Activated CD4-positive, alpha-beta memory T cell treated with anti-CD3 and anti-CD28 coated beads for 36 hours (primary cell): ENCODE results near the gene PDE4D. TPM values are rescaled to one million over a fixed set of nuclear protein-coding genes. Genes with fewer than 3 reads are reported as not detected.
A peak's percentile ranks its signal among the peaks of the same experiment; 100 is the strongest.

ENCODE experiments used
- CTCF ChIA-PET: fragments of 350-600 bp; sonication (Branson Sonifier 250); formaldehyde crosslinking; loops from one replicate; lab custom pipeline; 2021; ENCODE audit warnings: antibody characterized with exemption, inconsistent platforms; lab: Charles Lee
- POLR2A ChIA-PET: fragments of 350-600 bp; sonication (Branson Sonifier 250); formaldehyde crosslinking; loops from one replicate; lab custom pipeline; 2021; ENCODE audit warnings: antibody characterized with exemption; lab: Charles Lee
- DNase-seq: peaks from one replicate; pipeline ENCODE4 v3.0.0-alpha.2; 2020
- H3K27ac Mint-ChIP-seq: one replicate; pipeline ENCODE4 v1.8.0; 2021; ENCODE audit warnings: mixed read lengths
- H3K27me3 Mint-ChIP-seq: one replicate; pipeline ENCODE4 v1.8.0; 2021; ENCODE audit warnings: mixed read lengths
- H3K36me3 Mint-ChIP-seq: one replicate; pipeline ENCODE4 v1.8.0; 2021; ENCODE audit warnings: mixed read lengths
- H3K4me1 Mint-ChIP-seq: one replicate; pipeline ENCODE4 v1.8.0; 2021; ENCODE audit warnings: low read depth, mixed read lengths
- H3K4me3 Mint-ChIP-seq: one replicate; pipeline ENCODE4 v1.8.0; 2021; ENCODE audit warnings: mild to moderate bottlenecking, mixed read lengths
- H3K9me3 Mint-ChIP-seq: one replicate; pipeline ENCODE4 v1.8.0; 2021; ENCODE audit warnings: mixed read lengths
- intact Hi-C: fragments of 100-400 bp; cut with micrococcal nuclease; formaldehyde crosslinking; loops from one replicate; pipeline ENCODE4 v1.15.1; 2023
- total RNA-seq, 2 experiments: library from RNA; stranded (reverse); gene quantifications; one replicate each; pipeline ENCODE4 v1.2.3, GENCODE V29; 2021

The PDE4D gene
- total RNA-seq, 2 experiments from 2014 or later = 49.3 to 50.8 TPM

DNA sequence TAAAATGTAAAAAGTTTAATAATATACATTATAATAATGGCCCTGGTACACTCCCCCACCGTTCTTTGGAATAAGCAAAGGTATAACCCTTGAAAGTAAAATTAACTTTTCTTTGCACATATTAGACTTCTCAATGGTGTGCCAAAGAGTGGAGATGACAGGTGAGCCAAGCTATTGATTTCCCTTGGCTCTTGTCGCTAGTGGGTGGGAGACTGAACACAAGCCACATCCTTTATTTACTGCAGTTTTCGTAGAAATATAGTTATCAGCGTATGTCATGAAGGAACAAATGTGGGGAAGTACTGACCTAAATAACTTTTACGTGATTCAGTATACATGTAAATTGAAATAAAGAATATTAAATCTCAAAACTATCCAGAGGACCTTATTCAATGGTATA, 761.4 kb downstream of the PDE4D start:
- ChIA-PET POLR2A (interaction anchor here (1.9 kb wide), 1 partner anchor 8 kb away, joined by 6 read pairs; no protein-coding TSS in a partner anchor), CTCF (interaction anchor here (1.1 to 1.4 kb wide), 2 partner anchors 8 to 98 kb away, joined by 3 to 6 read pairs; no protein-coding TSS in a partner anchor)
- peaks cover 26% of the 10 kb centered on the region for H3K4me1 Mint-ChIP-seq
- H3K4me3 Mint-ChIP-seq = no peak overlapping the region
- DNase-seq = peak; percentile 21
- H3K36me3 Mint-ChIP-seq = no peaks in the 10 kb centered on the region
- no peaks in the 10 kb centered on the region for H3K9me3 Mint-ChIP-seq
- intact Hi-C loops = no loop called here
- no peaks in the 10 kb centered on the region for H3K27me3 Mint-ChIP-seq
- H3K27ac Mint-ChIP-seq = peak overlapping the region; percentile 42

DNA sequence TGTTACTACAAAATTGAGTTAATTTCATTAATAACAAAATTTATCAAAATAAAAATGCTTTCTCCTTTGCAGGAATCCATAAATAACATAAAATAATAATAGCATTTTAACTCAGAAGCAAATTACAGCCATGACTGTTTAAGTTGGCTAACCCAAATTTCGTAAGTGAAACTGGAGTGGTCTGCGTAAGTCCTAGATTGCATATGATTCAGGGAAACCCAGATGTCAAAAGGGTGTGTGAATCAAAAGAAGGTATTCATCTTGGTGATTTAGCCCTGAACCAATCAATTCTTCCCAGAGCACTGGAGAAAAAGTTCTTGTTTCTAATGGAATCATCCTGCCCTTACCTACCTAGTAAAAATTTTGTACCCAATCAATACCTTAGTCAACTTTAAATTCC, 763.1 kb downstream of the PDE4D start:
- H3K9me3 Mint-ChIP-seq = no peaks in the 10 kb centered on the region
- H3K27me3 Mint-ChIP-seq = no peaks in the 10 kb centered on the region
- DNase-seq = no peak
- H3K27ac Mint-ChIP-seq = no peak overlapping the region
- intact Hi-C loops = no loop called here
- no peak overlapping the region for H3K4me3 Mint-ChIP-seq
- H3K4me1 Mint-ChIP-seq = peaks cover 26% of the 10 kb centered on the region
- no peaks in the 10 kb centered on the region for H3K36me3 Mint-ChIP-seq
- POLR2A ChIA-PET = no interaction called here
- CTCF ChIA-PET = interaction anchor here (1.4 to 2.5 kb wide), 2 partner anchors 43 to 58 kb away, joined by 4 to 14 read pairs; no protein-coding TSS in a partner anchor

DNA sequence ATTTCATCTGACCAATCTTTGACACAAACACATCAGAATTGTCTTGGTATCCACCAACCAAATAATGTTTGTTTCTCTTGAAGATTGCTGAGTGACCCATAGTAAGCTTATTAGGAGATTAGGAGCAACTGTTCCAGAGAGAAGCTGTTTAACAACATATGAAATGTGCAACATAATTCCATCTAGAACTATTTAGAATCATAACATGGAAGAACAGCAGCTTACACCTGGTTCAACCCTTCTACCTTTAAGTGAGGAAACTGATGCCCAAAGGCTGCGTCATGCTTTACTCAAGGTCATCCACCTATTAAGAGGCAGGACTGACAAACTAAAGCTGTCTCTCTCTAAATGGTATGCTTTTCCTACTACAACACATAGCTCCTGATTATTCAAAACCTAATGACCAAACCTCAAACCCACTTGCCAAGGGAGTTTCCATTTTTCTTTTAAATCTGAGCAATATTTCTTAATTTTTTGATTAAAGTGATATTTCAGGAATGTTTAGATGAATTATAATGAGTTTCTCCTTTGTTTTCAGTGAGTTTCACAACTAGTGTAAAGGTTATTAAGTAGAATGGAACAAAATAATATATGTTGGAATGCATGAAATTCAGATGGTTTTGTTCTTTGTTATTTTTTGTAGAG, 764.8 kb downstream of the PDE4D start:
- H3K9me3 Mint-ChIP-seq = no peaks in the 10 kb centered on the region
- H3K4me3 Mint-ChIP-seq = no peak overlapping the region
- DNase-seq = no peak
- no peaks in the 10 kb centered on the region for H3K36me3 Mint-ChIP-seq
- H3K4me1 Mint-ChIP-seq = peaks cover 20% of the 10 kb centered on the region
- ChIA-PET POLR2A (interaction anchor here (1.2 to 3.3 kb wide), 6 partner anchors 9 to 242 kb away, joined by 3 to 40 read pairs (median 8); no protein-coding TSS in a partner anchor), CTCF (interaction anchor here (0.7 to 3.3 kb wide), 9 partner anchors 9 to 242 kb away, joined by 3 to 29 read pairs (median 4); no protein-coding TSS in a partner anchor)
- no peaks in the 10 kb centered on the region for H3K27me3 Mint-ChIP-seq
- intact Hi-C loops = no loop called here
- H3K27ac Mint-ChIP-seq = no peak overlapping the region

DNA sequence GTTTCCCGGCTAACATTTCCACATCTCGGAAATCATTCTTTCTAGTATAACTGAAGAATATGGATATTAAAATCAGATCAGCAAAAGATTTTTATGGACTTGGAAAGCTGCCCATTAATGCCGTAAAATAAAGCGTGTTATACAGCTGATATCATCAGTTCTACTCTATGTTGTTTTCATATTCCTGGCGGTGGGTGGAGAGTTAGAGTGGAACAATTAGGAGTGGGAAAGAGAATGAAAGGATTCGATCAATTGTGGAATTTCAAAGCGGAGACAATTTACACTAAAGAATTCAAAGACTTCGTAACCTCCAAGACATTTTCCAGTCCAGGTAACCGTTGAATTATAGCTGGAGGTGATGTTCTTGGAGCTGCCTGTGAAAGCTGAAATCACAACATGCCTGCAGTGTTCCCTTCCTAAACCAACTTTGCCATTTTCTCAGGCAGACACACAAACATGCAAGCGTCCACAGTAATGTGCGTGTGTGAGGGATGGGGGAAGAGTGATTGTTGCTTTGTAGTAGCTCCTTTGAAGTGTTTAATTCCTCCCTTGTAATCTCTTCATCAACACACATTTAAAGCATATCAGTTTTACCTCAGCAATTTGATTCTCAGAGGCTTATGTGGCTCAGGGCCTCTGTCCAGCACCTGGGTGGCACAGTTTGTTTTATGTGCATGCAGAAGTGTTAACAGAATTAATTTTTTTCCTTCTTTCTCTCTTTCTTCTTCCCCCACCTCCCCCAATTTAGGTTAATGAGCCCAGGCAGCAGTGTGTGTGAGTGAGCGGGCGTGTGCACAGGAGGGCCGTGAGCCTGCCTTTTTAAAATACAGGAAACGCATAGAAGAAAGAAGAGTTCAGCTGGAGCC, 766.6 kb downstream of the PDE4D start:
- ChIA-PET CTCF (interaction anchor here (0.6 to 3.3 kb wide), 9 partner anchors 18 to 240 kb away, joined by 3 to 29 read pairs (median 5); no protein-coding TSS in a partner anchor), POLR2A (interaction anchor here (1.7 to 3.3 kb wide), 5 partner anchors 28 to 240 kb away, joined by 4 to 40 read pairs (median 10); no protein-coding TSS in a partner anchor)
- no peak for DNase-seq
- Mint-ChIP-seq H3K27me3 (no peaks in the 10 kb centered on the region), H3K4me1 (peaks cover 15% of the 10 kb centered on the region), H3K9me3 (no peaks in the 10 kb centered on the region), H3K36me3 (no peaks in the 10 kb centered on the region), H3K27ac (no peak overlapping the region), H3K4me3 (no peak overlapping the region)
- intact Hi-C loops = loop anchor here (1.0 kb wide), 7 partner anchors 26 to 240 kb away; no protein-coding TSS in a partner anchor

DNA sequence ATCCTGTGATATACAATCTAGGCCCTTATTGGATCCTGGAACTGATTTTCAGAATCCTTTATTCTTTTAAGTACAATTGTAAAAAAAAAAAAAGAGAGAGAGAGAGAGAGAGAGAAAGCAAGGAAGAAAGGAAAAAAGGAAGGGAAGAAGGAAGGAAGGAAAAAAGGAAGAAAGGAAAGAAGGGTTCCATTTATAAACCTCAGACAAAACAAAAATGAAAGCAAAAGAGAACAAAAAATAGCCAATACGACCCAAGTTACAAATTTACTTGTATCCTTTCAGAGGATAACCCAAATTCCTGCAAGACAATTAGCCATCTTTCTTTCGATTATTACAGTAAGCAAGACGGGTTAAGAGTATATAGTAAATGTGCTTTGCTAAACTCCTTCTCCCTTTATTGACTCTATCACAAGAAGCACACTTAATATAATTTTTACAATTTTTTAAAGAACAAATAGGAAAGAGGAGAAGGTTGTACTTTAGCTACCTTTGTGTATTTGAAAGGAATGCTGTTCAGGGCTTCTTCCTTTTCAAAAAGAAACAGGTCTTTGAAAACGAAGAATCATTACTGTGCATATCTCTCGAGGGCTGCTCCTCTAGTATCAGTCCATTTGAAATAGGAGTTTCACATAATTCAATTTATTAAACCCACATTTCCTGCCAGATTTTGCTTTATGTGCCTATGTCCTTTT, 767.4 kb downstream of the PDE4D start:
- H3K36me3 Mint-ChIP-seq = no peaks in the 10 kb centered on the region
- no peak overlapping the region for H3K27ac Mint-ChIP-seq
- H3K27me3 Mint-ChIP-seq = no peaks in the 10 kb centered on the region
- POLR2A ChIA-PET = interaction anchor here (3.0 to 3.3 kb wide), 2 partner anchors 87 to 90 kb away, joined by 18 to 40 read pairs; no protein-coding TSS in a partner anchor
- intact Hi-C loops = no loop called here
- CTCF ChIA-PET = interaction anchor here (1.4 to 3.3 kb wide), 3 partner anchors 62 to 240 kb away, joined by 3 to 29 read pairs (median 9); no protein-coding TSS in a partner anchor
- H3K4me3 Mint-ChIP-seq = no peak overlapping the region
- peaks cover 12% of the 10 kb centered on the region for H3K4me1 Mint-ChIP-seq
- DNase-seq = no peak
- no peaks in the 10 kb centered on the region for H3K9me3 Mint-ChIP-seq

DNA sequence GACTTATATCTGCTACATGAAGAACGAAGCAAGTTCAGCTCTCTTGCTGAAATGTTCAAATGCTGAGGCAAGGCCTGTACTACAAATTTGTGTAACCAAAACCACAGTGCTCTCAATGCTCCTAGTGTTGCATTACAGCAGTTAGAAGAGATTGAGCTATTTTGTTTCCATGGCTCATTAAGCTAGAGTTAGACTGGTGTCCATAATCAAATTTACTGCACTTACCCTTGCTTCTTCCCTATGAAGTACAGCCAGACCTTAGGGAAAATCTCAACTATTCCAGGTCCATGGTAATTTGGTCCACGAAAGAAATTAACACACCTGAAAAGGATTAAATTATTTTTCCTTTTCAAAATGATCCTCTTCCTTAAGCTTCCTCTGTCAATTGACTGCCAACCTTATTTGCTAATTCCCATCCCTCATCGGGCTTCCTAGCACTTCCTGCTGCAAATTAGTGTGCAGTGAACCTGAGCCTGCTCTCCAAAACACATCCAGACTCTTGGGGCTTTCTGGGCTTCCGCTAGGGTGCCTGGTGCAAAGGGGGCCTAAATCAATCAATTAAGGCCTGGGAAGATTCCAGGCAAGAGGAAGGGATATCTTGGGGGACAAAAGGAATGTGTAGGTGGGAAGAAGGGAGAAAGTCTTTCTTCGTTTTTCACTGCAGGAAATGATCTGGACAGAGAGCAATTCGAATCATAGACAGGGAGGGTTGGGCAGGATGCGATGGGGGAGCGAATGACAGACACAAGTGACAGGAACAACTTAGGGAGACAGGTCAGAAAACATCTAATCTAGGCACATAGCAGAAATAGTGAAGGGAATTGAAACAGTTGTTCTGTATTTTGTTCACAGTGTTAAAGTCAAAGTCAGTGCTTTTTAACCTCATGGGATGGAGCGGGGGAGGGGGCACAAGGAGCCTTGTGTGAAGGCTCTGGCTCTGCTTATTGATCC, 768.2 kb downstream of the PDE4D start:
- ChIA-PET CTCF (interaction anchor here (0.6 to 2.6 kb wide), 9 partner anchors 10 to 1724 kb away, joined by 3 to 28 read pairs (median 7); no protein-coding TSS in a partner anchor), POLR2A (interaction anchor here (1.0 to 2.6 kb wide), 4 partner anchors 19 to 89 kb away, joined by 5 to 30 read pairs (median 7); no protein-coding TSS in a partner anchor)
- Mint-ChIP-seq H3K4me1 (peaks cover 6% of the 10 kb centered on the region), H3K9me3 (no peaks in the 10 kb centered on the region), H3K4me3 (no peak overlapping the region), H3K27ac (no peak overlapping the region), H3K36me3 (no peaks in the 10 kb centered on the region), H3K27me3 (no peaks in the 10 kb centered on the region)
- intact Hi-C loops = no loop called here
- DNase-seq = peak; percentile 47

DNA sequence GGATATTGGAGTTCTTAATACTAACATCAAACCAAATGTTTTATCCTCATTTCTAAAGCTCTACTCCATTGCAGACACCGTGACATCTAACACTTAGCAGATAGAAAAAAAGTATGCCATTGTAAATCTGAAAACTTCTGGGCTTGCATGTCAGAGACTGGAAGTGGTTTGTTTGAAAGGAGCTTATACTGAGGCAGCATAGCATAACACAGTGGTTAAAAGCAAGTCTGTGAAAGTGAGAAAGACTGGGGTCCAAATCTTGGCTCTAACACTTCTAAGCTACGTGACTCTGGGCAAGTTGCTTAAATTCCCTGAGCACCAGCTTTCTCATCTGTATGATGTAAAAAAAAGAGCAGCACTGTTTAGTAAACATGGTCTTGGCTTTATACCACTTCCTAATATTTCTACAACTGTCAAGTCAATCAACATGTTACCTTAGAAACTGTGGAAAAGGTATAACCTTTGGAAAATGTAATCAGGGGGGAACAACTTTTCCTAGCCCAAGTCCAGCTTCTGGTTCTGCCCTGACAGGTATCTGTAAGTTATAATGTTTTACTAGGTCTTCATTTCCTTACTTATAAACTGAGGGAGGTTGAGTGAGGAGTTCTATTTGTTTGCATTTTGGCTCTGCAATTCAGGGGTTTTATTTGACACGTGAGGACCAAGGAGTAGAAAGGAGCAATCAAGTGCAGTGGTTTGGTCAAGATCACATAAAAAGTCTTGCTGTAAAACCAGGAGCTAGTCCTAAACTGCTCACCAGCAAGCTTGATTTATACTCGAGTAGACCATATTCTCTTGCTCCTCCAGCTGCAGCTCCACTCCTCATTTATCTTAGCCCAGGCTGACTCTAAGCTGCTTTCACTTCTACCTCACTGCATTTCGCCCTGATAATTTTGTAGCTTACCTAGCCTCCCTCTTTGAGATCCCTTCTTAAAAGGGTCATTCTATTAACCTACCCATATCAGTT, 769.6 kb downstream of the PDE4D start:
- intact Hi-C loops = no loop called here
- Mint-ChIP-seq H3K27ac (no peak overlapping the region), H3K4me3 (no peak overlapping the region), H3K9me3 (no peaks in the 10 kb centered on the region), H3K4me1 (peaks cover 3% of the 10 kb centered on the region), H3K36me3 (no peaks in the 10 kb centered on the region), H3K27me3 (no peaks in the 10 kb centered on the region)
- POLR2A ChIA-PET = interaction anchor here (1.2 to 2.6 kb wide), 6 partner anchors 9 to 233 kb away, joined by 4 to 30 read pairs (median 6); no protein-coding TSS in a partner anchor
- CTCF ChIA-PET = interaction anchor here (0.6 to 2.6 kb wide), 10 partner anchors 8 to 1723 kb away, joined by 3 to 28 read pairs (median 6); no protein-coding TSS in a partner anchor
- no peak for DNase-seq

DNA sequence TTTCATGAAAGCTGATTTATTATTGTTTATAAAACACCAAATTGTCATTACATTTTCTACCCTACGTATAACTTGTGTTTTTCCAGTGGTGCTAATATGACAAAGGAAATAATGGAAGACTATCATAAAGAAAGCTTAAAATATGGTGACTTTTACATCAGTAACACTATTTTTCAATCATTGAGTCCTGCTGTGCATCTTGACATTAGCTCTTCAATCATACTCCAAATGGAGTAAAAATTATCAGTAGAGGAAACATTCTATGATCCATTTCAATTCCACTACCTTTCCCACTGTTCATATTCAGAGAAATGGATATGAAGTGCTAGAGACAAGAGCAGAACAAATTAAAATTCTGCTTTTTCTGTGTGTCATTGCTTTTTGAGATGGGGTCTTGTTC, 774.0 kb downstream of the PDE4D start:
- no peaks in the 10 kb centered on the region for H3K9me3 Mint-ChIP-seq
- H3K4me3 Mint-ChIP-seq = no peak overlapping the region
- H3K36me3 Mint-ChIP-seq = no peaks in the 10 kb centered on the region
- H3K4me1 Mint-ChIP-seq = peaks cover 3% of the 10 kb centered on the region
- H3K27ac Mint-ChIP-seq = no peak overlapping the region
- no peaks in the 10 kb centered on the region for H3K27me3 Mint-ChIP-seq
- CTCF ChIA-PET = interaction anchor here (0.6 kb wide), 1 partner anchor 115 kb away, joined by 3 read pairs; no protein-coding TSS in a partner anchor
- POLR2A ChIA-PET = no interaction called here
- no peak for DNase-seq
- intact Hi-C loops = no loop called here

DNA sequence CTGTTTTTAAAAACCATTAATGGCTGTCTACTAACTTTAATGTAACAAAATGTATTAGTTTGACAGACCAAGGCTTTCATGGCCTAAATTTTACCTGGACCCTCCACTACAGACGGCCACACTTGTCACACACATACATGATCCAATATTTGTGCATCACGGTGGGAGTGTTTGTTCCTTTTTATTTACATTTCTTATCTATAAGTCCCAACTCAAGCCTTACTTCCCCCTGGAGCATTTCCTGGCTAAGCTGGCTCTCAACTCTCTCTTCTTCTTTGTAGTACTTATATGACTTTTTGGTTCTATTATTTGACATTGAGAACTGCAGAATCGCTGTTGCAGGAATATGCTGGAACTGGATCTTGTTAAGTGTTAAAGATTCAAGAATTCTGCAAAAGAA, 776.2 kb downstream of the PDE4D start:
- ChIA-PET POLR2A (no interaction called here), CTCF (no interaction called here)
- H3K4me1 Mint-ChIP-seq = peaks cover 3% of the 10 kb centered on the region
- no peak for DNase-seq
- no peaks in the 10 kb centered on the region for H3K36me3 Mint-ChIP-seq
- H3K27me3 Mint-ChIP-seq = no peaks in the 10 kb centered on the region
- no peaks in the 10 kb centered on the region for H3K9me3 Mint-ChIP-seq
- intact Hi-C loops = no loop called here
- H3K27ac Mint-ChIP-seq = no peak overlapping the region
- no peak overlapping the region for H3K4me3 Mint-ChIP-seq
